WTC11 (cell line): ENCODE results near the gene MEF2D. TPM values are rescaled to one million over a fixed set of nuclear protein-coding genes. Genes with fewer than 3 reads are reported as not detected.

Experiments used
- ATAC-seq: fragments of 200-7000 bp; cut with Tn5 transposase; 2 replicates; pipeline ENCODE4 v1.10.0; 2021; ENCODE audit warnings: mild to moderate bottlenecking, moderate library complexity
- CTCF ChIA-PET: fragments of 300-600 bp; sonication (Branson Sonifier 250); formaldehyde crosslinking; loops from one replicate; lab custom pipeline; 2021; ENCODE audit warnings: antibody characterized with exemption; lab: Charles Lee
- POLR2A ChIA-PET: fragments of 350-600 bp; sonication (Branson Sonifier 250); formaldehyde crosslinking; loops from one replicate; lab custom pipeline; 2021; ENCODE audit warnings: antibody characterized with exemption; lab: Charles Lee
- DNase-seq: peaks from one replicate; pipeline ENCODE4 v3.0.0; 2021; ENCODE audit warnings: low spot score
- H3K27ac Mint-ChIP-seq: 2 replicates; pipeline ENCODE4 v1.8.0; 2021; ENCODE audit warnings: mixed read lengths
- H3K27me3 Mint-ChIP-seq: 2 replicates; pipeline ENCODE4 v1.8.0; 2021; ENCODE audit warnings: low read depth, mild to moderate bottlenecking, moderate library complexity, mixed read lengths
- H3K36me3 Mint-ChIP-seq: 2 replicates; pipeline ENCODE4 v1.8.0; 2021; ENCODE audit warnings: mixed read lengths
- H3K4me1 Mint-ChIP-seq: 2 replicates; pipeline ENCODE4 v1.8.0; 2022; ENCODE audit warnings: mixed read lengths
- H3K4me3 Mint-ChIP-seq: 2 replicates; pipeline ENCODE4 v1.8.0; 2021; ENCODE audit warnings: mild to moderate bottlenecking, moderate library complexity, mixed read lengths
- H3K9me3 Mint-ChIP-seq: 2 replicates; pipeline ENCODE4 v1.8.0; 2021; ENCODE audit warnings: mixed read lengths
- ATF3 ChIP-seq: sonication (generic); formaldehyde crosslinking; conservative IDR thresholded peaks from 2 replicates; pipeline ENCODE4 v1.8.1; 2022; ENCODE audit warnings: mild to moderate bottlenecking, missing genetic modification reagents
- CTCF ChIP-seq: fragments of 200-600 bp; IDR thresholded peaks from 2 replicates; pipeline ENCODE4 v1.8.0; 2022; ENCODE audit warnings: antibody characterized with exemption
- E2F1 ChIP-seq: sonication (generic); formaldehyde crosslinking; IDR thresholded peaks from 2 replicates; pipeline ENCODE4 v1.8.0; 2022; ENCODE audit warnings: mild to moderate bottlenecking, missing genetic modification reagents
- FOXJ3 ChIP-seq: sonication (generic); formaldehyde crosslinking; IDR thresholded peaks from 2 replicates; pipeline ENCODE4 v1.9.0; 2021; ENCODE audit warnings: missing genetic modification reagents, mild to moderate bottlenecking, borderline replicate concordance
- MLX ChIP-seq: sonication (generic); formaldehyde crosslinking; IDR thresholded peaks from 2 replicates; pipeline ENCODE4 v1.8.1; 2023; ENCODE audit warnings: mild to moderate bottlenecking, missing genetic modification reagents, moderate library complexity
- NFE2L1 ChIP-seq: sonication (generic); formaldehyde crosslinking; IDR thresholded peaks from 2 replicates; pipeline ENCODE4 v1.8.1; 2023; ENCODE audit warnings: missing genetic modification reagents
- SOX15 ChIP-seq: fragments of 250-450 bp; sonication (Bioruptor Pico); IDR thresholded peaks from 2 replicates; pipeline ENCODE4 v1.9.0; 2021; ENCODE audit warnings: mild to moderate bottlenecking
- SP1 ChIP-seq: sonication (generic); formaldehyde crosslinking; conservative IDR thresholded peaks from 2 replicates; pipeline ENCODE4 v1.8.1; 2022; ENCODE audit warnings: missing genetic modification reagents
- TCF7 ChIP-seq: sonication (generic); formaldehyde crosslinking; IDR thresholded peaks from 2 replicates; pipeline ENCODE4 v1.8.0; 2022; ENCODE audit warnings: mild to moderate bottlenecking, low read depth, missing genetic modification reagents, moderate library complexity
- ZNF281 ChIP-seq: sonication (generic); formaldehyde crosslinking; IDR thresholded peaks from 2 replicates; pipeline ENCODE4 v1.8.0; 2023; ENCODE audit warnings: mild to moderate bottlenecking, missing genetic modification reagents
- ZNF425 ChIP-seq: fragments of 250-450 bp; sonication (Bioruptor Pico); conservative IDR thresholded peaks from 2 replicates; pipeline ENCODE4 v1.9.0; 2021; ENCODE audit warnings: mild to moderate bottlenecking
- ZNF512 ChIP-seq: sonication (generic); formaldehyde crosslinking; IDR thresholded peaks from 2 replicates; pipeline ENCODE4 v1.8.1; 2022; ENCODE audit warnings: missing genetic modification reagents, borderline replicate concordance
- ZNF532 ChIP-seq: fragments of 250-450 bp; sonication (Bioruptor Pico); IDR thresholded peaks from 2 replicates; pipeline ENCODE4 v1.9.0; 2021; ENCODE audit warnings: mild to moderate bottlenecking, borderline replicate concordance
- total RNA-seq: library from RNA; stranded (reverse); gene quantifications from 3 replicates; pipeline ENCODE4 v1.2.3, GENCODE V29; 2021

The MEF2D gene
- total RNA-seq, 1 experiment from 2014 or later, result 24.1 TPM

- peaks cover 30% of the 10 kb centered on the region for H3K36me3 Mint-ChIP-seq
- ATAC-seq, result no peak
- POLR2A ChIA-PET, result interaction anchor here (0.5 kb wide), 1 partner anchor 150 kb away, joined by 4 read pairs; no protein-coding TSS in a partner anchor
- CTCF ChIA-PET, result interaction anchor here (0.7 to 6.1 kb wide), 10 partner anchors 12 to 129 kb away, joined by 3 to 145 read pairs (median 14); partner anchors contain the start of gene MEF2D
- no peak for DNase-seq
- H3K9me3 Mint-ChIP-seq, result no peaks in the 10 kb centered on the region
- TF ChIP-seq NFE2L1 (CRISPR knock-in tag) (no peak), SP1 (no peak), ATF3 (CRISPR knock-in tag) (no peak), ZNF512 (no peak), E2F1 (CRISPR knock-in tag) (no peak), SOX15 (CRISPR knock-in tag) (no peak), ZNF281 (CRISPR knock-in tag) (no peak)
- H3K27me3 Mint-ChIP-seq, result no peaks in the 10 kb centered on the region
- no peak overlapping the region for H3K27ac Mint-ChIP-seq
- peaks cover 27% of the 10 kb centered on the region for H3K4me1 Mint-ChIP-seq
- no peak overlapping the region for H3K4me3 Mint-ChIP-seq
Observed at GRCh38 chr1:156479093-156480015, 21.2 kb downstream of the MEF2D start.

- Mint-ChIP-seq H3K4me3 (no peak overlapping the region), H3K36me3 (peaks cover 42% of the 10 kb centered on the region), H3K27ac (no peak overlapping the region), H3K4me1 (peaks cover 27% of the 10 kb centered on the region), H3K9me3 (no peaks in the 10 kb centered on the region), H3K27me3 (no peaks in the 10 kb centered on the region)
- no peak for DNase-seq
- ChIA-PET CTCF (interaction anchor here (2.9 kb wide), 1 partner anchor 12 kb away, joined by 12 read pairs; no protein-coding TSS in a partner anchor), POLR2A (no interaction called here)
- no peak for ATAC-seq
- no peak for TF ChIP-seq ZNF281 (CRISPR knock-in tag)
- no peak for TF ChIP-seq CTCF
- TF ChIP-seq ZNF532 (CRISPR knock-in tag), result no peak
- TF ChIP-seq MLX (CRISPR knock-in tag), result no peak
- TF ChIP-seq FOXJ3 (CRISPR knock-in tag), result no peak
- no peak for TF ChIP-seq TCF7 (CRISPR knock-in tag)
- TF ChIP-seq ZNF425, result no peak
Observed at GRCh38 chr1:156478250-156478627, 22.3 kb downstream of the MEF2D start.
